ENCODE data around the gene E2F2. TPM values are rescaled to one million over a fixed set of nuclear protein-coding genes. Genes with fewer than 3 reads are reported as not detected.
"Not testable (repeated sequence)": the region's sequence is repeated elsewhere in the genome, so short reads cannot be mapped to it uniquely, and the experiment has no call there.

E2F2 gene
- total RNA-seq, 1 donor = 2.7 TPM

DNA sequence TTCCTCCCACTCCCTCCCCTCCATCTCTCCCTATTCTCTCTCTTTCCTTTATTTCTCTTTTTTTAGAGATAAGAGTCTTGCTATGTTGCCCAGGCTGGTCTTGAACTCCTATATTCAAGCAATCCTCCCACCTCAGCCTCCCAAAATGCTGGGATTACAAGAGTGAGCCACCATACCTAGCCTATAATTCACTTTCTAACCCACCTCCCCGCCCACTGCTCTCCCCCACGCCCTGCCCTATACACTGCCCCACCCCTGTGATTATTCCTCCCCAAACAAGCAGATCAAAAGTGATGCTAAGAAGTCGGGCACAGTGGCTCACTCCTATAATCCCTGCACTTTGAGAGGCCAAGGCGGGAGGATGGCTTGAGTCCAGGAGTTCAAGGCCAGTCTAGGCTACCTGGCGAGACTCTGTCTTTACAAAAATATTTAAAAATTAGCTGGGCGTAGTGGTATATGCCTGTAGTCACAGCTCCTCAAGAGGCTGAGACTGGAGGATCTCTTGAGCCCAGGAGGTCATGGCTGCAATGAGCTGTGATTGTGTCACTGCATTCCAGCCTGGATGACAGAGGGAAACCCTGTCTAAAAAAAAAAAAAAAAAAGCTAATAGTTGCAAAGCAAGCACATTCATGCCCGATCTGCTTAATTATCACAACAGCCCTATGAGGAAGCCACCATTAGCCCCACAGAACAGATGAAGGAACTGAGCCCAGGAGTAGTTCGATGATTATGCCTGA lies 12.8 kb upstream of the E2F2 start:
- Histone ChIP-seq H3K4me1 (ENCODE audit: insufficient read depth, low read length) (peaks cover 21% of the 10 kb centered on the region), H3K4me3 (ENCODE audit: low read length) (no peak overlapping the region), H3K9me3 (ENCODE audit: low read depth, low read length) (no peaks in the 10 kb centered on the region), H3K27me3 (ENCODE audit: insufficient read depth, low read length) (no peaks in the 10 kb centered on the region)

- H3K9me3 ChIP-seq (ENCODE audit: low read depth, low read length); H3K27me3 ChIP-seq (ENCODE audit: insufficient read depth, low read length); H3K4me3 ChIP-seq (ENCODE audit: low read length): not testable (repeated sequence)
- H3K4me1 ChIP-seq (ENCODE audit: insufficient read depth, low read length) = peaks cover 18% of the 10 kb centered on the region
These were observed 11.9 kb upstream of the E2F2 start for GRCh38 chr1:23542940-23543339.

DNA sequence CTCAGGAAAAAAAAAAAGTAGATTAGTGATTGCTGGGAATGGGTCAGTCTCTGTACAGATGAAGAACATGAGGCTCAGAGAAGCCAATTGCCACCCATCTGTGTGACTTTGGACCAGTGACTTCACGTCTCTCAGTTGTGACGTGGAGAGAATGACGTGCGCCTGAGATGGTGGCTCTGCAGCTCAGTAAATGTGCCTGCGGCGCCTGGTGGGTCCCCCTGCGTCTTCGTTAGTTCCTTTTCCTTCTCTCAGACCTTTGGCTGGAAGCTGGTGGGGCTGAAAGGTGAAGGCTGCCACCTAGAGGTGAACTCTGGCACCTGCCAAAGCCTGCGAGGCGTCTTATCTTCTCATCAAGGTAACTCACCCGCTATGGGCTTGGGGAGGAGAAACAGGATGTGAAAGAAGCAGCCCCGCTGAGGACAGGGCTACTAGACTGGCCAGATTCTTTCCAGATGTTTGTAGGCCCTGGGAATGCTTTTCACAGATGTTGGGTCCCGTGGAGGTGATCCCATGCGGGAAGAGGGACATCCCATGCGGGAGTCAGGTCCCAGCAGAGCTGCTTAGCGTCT lies 8.7 kb upstream of the E2F2 start:
- Histone ChIP-seq H3K4me3 (ENCODE audit: low read length) (no peak overlapping the region), H3K9me3 (ENCODE audit: low read depth, low read length) (no peaks in the 10 kb centered on the region), H3K4me1 (ENCODE audit: insufficient read depth, low read length) (peaks cover 44% of the 10 kb centered on the region), H3K27me3 (ENCODE audit: insufficient read depth, low read length) (no peaks in the 10 kb centered on the region)

DNA sequence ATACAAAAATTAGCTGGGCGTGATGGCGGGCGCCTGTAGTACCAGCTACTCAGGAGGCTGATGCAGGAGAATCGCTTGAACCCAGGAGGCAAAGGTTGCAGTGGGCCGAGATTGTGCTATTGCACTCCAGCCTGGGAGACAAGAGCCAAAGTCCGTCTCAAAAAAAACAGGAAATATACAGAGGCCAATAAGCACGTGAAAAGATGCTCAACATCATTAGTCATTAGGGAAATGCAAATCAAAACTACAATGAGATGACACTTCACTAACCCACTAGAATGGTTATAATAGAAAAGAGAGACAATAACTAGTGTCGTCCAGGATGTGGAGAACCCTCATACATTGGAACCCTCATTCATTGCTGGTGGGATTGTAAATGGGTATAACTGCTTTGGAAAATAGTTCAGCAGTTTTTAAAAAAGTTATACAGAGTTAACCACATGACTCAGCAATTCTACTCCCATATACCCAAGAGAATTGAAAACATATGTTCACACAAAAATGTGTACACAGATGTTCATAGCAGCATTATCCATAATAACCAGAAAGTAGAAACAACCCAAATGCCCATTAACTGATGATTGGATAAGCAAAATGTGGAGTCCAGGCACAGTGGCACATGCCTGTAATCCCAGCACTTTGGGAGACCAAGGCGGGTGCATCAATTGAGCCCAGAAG lies 6.4 kb upstream of the E2F2 start:
- Histone ChIP-seq H3K27me3 (ENCODE audit: insufficient read depth, low read length) (no peaks in the 10 kb centered on the region), H3K4me3 (ENCODE audit: low read length) (no peak overlapping the region), H3K4me1 (ENCODE audit: insufficient read depth, low read length) (peaks cover 67% of the 10 kb centered on the region), H3K9me3 (ENCODE audit: low read depth, low read length) (no peaks in the 10 kb centered on the region)

DNA sequence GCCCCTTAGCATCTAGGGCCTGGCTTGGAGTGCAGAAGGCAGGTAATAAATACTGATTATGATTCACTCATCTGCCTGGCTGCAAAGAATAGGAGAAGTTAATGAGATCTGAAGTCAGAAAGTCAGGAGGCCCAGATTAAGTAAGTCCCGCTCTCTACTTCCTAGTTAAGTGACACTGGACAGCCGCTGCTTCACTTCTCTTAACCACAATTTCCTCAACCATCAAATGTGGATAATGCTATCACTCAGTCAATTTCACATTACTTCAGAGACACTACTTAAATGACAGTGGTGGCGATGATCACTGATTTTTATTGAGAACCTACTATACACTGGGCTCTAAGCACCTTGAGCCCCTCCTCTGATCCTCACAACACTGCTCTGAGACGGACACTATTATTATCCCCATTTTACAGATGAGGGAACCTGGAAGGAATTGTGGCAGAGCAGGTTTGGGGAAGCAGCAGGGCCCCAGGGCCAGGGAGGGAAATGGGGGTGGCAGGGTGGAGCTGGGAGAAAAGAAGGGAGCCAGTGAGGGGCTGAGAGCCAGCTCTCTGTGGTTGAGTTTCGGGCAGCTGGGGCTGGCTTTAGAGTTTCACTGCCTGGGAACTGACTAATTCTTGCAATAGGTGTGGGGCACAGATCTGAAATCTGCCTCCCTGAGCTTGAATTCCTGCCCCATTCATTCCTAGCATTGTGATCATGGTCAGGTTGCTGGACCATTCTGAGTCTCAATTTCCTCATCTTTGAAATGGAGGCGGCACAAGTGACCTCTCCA lies 2.4 kb upstream of the E2F2 start:
- Histone ChIP-seq H3K27me3 (ENCODE audit: insufficient read depth, low read length) (no peaks in the 10 kb centered on the region), H3K4me3 (ENCODE audit: low read length) (no peak overlapping the region), H3K9me3 (ENCODE audit: low read depth, low read length) (no peaks in the 10 kb centered on the region), H3K4me1 (ENCODE audit: insufficient read depth, low read length) (peaks cover 93% of the 10 kb centered on the region)

- no peak overlapping the region for H3K4me3 ChIP-seq (ENCODE audit: low read length)
These were observed 595 bp upstream of the E2F2 start for GRCh38 chr1:23531562-23532094.

DNA sequence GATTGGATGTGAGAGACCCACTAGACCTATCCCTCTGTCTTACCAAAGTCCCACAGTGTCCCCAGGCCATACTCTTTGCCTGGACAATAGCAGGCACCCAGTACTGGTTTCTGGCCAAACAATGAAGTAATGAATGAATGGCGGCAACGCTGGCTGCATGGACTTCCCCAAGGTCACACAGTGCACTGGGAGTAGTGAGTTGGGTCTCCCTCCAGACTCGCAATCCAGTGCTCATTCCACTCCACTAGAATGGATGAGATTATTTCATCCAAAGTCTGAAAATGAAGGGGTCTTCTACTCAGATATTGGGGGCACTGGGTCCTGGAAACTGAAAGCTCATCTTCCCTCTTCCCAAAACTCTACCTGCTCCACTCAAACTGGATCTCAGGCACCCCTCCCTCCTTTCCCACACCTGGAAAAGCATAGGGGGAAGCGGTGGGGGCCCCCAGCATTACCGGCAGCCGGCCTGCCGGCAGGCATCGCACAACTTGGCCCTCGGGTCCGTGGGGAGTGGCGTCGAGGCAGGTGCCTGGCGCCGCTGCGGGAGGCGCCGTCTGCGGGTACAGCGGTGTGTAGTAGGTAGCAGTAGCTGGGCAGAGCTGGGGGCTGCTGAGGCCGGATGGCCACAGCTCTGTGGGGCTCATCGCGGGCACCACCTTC lies 816 bp downstream of the E2F2 start:
- H3K4me1 ChIP-seq (ENCODE audit: insufficient read depth, low read length) = peaks cover 98% of the 10 kb centered on the region
- no peaks in the 10 kb centered on the region for H3K27me3 ChIP-seq (ENCODE audit: insufficient read depth, low read length)
- no peaks in the 10 kb centered on the region for H3K9me3 ChIP-seq (ENCODE audit: low read depth, low read length)
- peak overlapping the region; percentile 53 for H3K4me3 ChIP-seq (ENCODE audit: low read length)

More at GRCh38 chr1:23531562-23532094, 595 bp upstream of the E2F2 start:
- no peaks in the 10 kb centered on the region for H3K9me3 ChIP-seq (ENCODE audit: low read depth, low read length)
- peaks cover 98% of the 10 kb centered on the region for H3K4me1 ChIP-seq (ENCODE audit: insufficient read depth, low read length)
- H3K27me3 ChIP-seq (ENCODE audit: insufficient read depth, low read length) = no peaks in the 10 kb centered on the region

DNA sequence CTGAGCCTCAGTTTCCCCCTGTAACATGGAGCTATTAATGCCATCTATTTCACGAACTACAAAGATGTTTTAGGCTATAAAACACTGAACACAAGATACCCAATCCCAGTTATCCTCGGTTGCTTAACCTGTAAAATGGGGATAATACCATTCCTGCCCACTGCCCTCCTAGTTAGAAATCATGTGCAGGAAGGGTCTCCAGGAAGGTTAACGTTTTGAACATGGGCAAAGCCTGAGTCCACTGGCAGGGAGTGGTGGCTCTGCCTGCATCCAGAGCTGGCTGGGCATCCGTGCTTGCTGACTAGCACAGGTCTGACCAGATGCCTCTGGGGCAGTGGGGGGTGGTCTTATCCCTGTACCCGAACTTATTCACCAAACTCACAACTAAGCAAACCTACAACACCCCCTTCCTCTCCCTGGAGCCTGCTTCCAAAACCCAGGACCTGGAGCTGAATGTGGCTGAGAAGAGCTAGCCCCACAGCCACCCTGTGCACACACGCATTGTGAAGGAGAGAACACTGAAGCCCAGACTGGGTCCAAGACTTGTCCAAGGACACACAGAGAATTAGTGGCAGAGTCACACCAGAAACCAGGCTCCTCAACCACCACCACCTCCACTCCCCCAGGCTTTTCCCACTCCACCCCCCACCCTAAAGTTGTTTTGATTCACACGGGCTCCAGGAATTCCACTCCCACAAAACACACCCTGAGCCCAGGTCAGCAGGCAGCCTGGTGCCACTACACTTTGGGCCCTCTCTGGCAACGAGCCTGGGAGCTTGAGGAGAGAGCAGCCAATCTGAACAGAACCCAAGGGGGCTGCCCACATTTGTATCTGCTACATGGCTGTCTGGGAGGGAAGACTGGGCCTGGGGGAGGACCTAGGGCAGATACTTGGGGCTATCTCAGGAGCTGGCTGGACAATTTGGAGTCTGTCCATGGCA lies 1.6 kb downstream of the E2F2 start:
- no peaks in the 10 kb centered on the region for H3K27me3 ChIP-seq (ENCODE audit: insufficient read depth, low read length)
- H3K4me1 ChIP-seq (ENCODE audit: insufficient read depth, low read length) = peaks cover 98% of the 10 kb centered on the region
- peak overlapping the region; percentile 42 for H3K4me3 ChIP-seq (ENCODE audit: low read length)
- no peaks in the 10 kb centered on the region for H3K9me3 ChIP-seq (ENCODE audit: low read depth, low read length)

DNA sequence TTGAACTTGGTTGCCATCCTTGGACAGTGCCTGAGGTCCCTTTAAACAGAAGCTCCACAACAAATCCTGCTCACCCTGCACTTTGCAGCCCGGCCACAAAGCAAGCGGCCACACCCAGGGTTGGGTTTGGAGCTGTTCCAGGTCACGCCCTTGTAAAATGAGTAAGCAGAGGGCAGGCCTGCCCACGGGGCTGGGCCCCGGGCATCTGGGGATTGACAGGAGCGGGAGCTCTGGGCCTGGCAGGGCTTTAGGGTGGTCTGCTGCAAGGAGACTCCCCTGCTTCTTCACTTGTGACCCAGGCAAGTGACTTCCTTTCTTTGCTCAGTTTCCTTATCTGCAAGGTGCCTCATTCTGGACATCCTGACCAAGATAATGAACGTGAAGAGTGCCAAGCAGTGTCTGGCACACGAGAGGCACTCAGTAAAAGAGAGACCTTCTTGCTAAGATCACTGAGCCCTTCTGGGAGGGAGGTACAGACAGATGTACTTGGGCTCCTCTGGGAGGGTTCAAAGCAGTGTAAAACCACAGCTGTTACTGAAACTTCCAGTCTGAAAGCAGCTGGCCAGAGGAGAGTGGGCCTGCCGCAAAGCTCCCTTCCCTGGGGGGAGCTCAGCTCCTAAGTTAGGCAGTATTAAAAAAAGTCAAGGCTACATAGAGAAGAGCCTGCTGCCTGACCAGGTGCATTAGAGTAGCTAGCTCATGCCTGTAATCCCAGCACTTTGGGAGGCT lies 2.6 kb downstream of the E2F2 start:
- H3K27me3 ChIP-seq (ENCODE audit: insufficient read depth, low read length) = no peaks in the 10 kb centered on the region
- H3K4me3 ChIP-seq (ENCODE audit: low read length) = peak overlapping the region; percentile 42
- H3K4me1 ChIP-seq (ENCODE audit: insufficient read depth, low read length) = peaks cover 98% of the 10 kb centered on the region
- no peaks in the 10 kb centered on the region for H3K9me3 ChIP-seq (ENCODE audit: low read depth, low read length)

- Histone ChIP-seq H3K4me3 (ENCODE audit: low read length) (peak overlapping the region; percentile 42), H3K27me3 (ENCODE audit: insufficient read depth, low read length) (no peaks in the 10 kb centered on the region), H3K9me3 (ENCODE audit: low read depth, low read length) (no peaks in the 10 kb centered on the region), H3K4me1 (ENCODE audit: insufficient read depth, low read length) (peaks cover 98% of the 10 kb centered on the region)
These were observed 3.2 kb downstream of the E2F2 start for GRCh38 chr1:23527900-23528249.

- Histone ChIP-seq H3K4me1 (ENCODE audit: insufficient read depth, low read length) (peaks cover 98% of the 10 kb centered on the region), H3K4me3 (ENCODE audit: low read length) (no peak overlapping the region), H3K9me3 (ENCODE audit: low read depth, low read length) (no peaks in the 10 kb centered on the region), H3K27me3 (ENCODE audit: insufficient read depth, low read length) (no peaks in the 10 kb centered on the region)
These were observed 3.7 kb downstream of the E2F2 start for GRCh38 chr1:23527366-23527765.

DNA sequence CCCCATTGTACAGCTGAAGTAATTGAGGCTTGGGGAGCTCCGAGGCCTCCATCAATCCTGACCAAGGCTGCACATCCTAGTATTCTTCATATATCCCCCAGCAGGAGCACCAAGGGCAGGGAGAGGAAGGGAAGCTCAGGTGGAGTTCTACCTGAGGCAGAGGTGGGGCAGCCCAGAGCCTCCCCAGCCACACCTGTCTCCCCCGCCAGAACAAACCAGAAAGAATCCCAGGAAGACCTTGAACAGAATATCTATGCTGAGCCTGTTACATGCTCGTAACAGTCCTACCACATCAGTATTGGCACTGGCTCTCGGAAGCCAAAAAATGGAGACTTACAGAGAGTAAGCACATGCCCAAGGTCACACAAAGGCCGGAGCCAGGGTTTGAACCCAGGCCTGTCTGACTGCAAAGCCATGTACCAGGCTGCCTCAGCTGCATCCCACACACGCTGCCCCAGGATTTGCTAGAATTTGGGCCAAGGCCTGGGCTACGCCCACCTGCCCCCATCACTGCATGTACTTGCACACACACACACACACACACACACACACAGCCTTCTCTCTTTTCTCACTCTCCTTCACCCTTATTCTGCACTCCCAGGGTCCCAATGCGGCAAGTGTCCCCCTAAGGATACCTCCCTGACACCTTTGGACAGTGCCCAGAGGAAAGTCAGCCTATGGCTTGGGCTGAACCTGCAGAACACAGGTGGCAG lies 4.5 kb downstream of the E2F2 start:
- H3K4me1 ChIP-seq (ENCODE audit: insufficient read depth, low read length) = peaks cover 97% of the 10 kb centered on the region
- no peak overlapping the region for H3K4me3 ChIP-seq (ENCODE audit: low read length)
- H3K27me3 ChIP-seq (ENCODE audit: insufficient read depth, low read length) = no peaks in the 10 kb centered on the region
- no peaks in the 10 kb centered on the region for H3K9me3 ChIP-seq (ENCODE audit: low read depth, low read length)

Data from mononuclear cell (primary cell).